ENCODE results near the gene ARHGEF39. TPM values are rescaled to one million over a fixed set of nuclear protein-coding genes. Genes with fewer than 3 reads are reported as not detected.

Gene ARHGEF39
- total RNA-seq, 1 donor from 2014 or later: 0.89 TPM

DNA sequence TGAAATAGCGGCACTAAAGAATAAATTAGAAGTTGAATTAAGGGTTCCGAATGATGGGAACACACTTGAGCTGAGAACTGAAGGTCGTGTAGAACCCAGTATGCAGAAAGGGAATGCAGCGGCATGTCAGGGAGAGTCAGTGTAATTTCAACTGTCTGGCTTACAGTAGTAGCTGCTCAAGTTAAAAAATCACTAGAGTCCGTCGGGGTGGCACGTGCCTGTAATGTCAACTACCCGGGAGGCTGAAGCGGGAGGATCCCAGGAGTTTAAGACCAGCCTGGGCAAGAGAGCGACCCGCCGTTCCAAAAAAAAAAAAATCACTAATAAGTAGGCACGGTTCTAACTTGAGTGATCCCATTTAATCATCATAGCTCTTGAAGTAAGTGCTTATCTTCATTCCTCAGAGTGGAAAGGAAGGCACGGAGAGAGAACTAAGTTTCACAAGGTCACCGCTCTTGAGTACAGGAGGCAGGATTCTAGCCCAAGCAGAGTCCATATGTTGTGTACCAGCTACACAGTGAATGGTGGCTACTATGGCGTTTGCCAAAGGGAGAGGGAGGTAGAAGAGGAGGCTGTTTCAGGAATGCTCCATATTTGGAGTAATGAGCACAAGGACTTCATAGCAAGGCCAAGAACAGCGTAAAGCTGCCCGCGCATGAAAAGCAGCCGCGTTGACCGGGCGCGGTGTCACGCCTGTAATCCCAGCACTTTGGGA, 8.0 kb downstream of the ARHGEF39 start:
- peak overlapping the region; percentile 88 for H3K4me3 Mint-ChIP-seq
- peaks cover 32% of the 10 kb centered on the region for H3K36me3 Mint-ChIP-seq (ENCODE audit: low read depth)
- H3K9me3 Mint-ChIP-seq: no peaks in the 10 kb centered on the region
- intact Hi-C loops (cut with micrococcal nuclease): loop anchor here (1.0 to 2.0 kb wide), 5 partner anchors 8 to 540 kb away; partner anchors contain the start of gene ARHGEF39
- CTCF ChIA-PET: interaction anchor here (1.0 to 12.0 kb wide), 10 partner anchors 10 to 100 kb away, joined by 3 to 127 read pairs (median 7); partner anchors contain the start of genes CD72, CREB3, TESK1 and TLN1
- no peak for TF ChIP-seq CTCF (IDR thresholded peaks at IDR 0.05)
- peaks cover 5% of the 10 kb centered on the region for H3K27me3 Mint-ChIP-seq
- peak overlapping the region; percentile 99 for H3K27ac Mint-ChIP-seq
- POLR2A ChIA-PET: interaction anchor here (0.6 to 18.0 kb wide), 17 partner anchors 8 to 172 kb away, joined by 3 to 549 read pairs (median 6); partner anchors contain the start of genes ARHGEF39, CD72, CREB3 and FAM221B
- peak; percentile 3 for ATAC-seq (ENCODE audit: low read depth)
- peaks cover 74% of the 10 kb centered on the region for H3K4me1 Mint-ChIP-seq
- no peak for DNase-seq

GRCh38 chr9:35656348-35656747, 8.6 kb downstream of the ARHGEF39 start:
- Mint-ChIP-seq H3K36me3 (ENCODE audit: low read depth) (peaks cover 29% of the 10 kb centered on the region), H3K27me3 (peaks cover 5% of the 10 kb centered on the region), H3K4me1 (peaks cover 76% of the 10 kb centered on the region), H3K4me3 (peak overlapping the region; percentile 88), H3K27ac (peak overlapping the region; percentile 99), H3K9me3 (no peaks in the 10 kb centered on the region)
- CTCF ChIA-PET: interaction anchor here (1.0 to 12.0 kb wide), 4 partner anchors 9 to 41 kb away, joined by 3 to 127 read pairs (median 38); partner anchors contain the start of gene CD72
- intact Hi-C loops (cut with micrococcal nuclease): loop anchor here (2.0 kb wide), 1 partner anchor 540 kb away; no protein-coding TSS in a partner anchor
- DNase-seq (no peak), ATAC-seq (ENCODE audit: low read depth) (no peak)
- POLR2A ChIA-PET: interaction anchor here (1.1 to 18.0 kb wide), 6 partner anchors 9 to 71 kb away, joined by 3 to 549 read pairs (median 27); partner anchors contain the start of genes ARHGEF39, CD72 and TESK1
- no peak for TF ChIP-seq CTCF (IDR thresholded peaks at IDR 0.05)

- ATAC-seq (ENCODE audit: low read depth): no peak
- Mint-ChIP-seq H3K4me1 (peaks cover 75% of the 10 kb centered on the region), H3K9me3 (no peaks in the 10 kb centered on the region), H3K4me3 (no peak overlapping the region), H3K27ac (peak overlapping the region; percentile 68), H3K27me3 (peaks cover 5% of the 10 kb centered on the region), H3K36me3 (ENCODE audit: low read depth) (peaks cover 4% of the 10 kb centered on the region)
- CTCF ChIA-PET: interaction anchor here (1.3 kb wide), 1 partner anchor 173 kb away, joined by 4 read pairs; no protein-coding TSS in a partner anchor
- DNase-seq: no peak
- no peak for TF ChIP-seq CTCF (IDR thresholded peaks at IDR 0.05)
- POLR2A ChIA-PET: interaction anchor here (0.6 to 18.0 kb wide), 5 partner anchors 10 to 104 kb away, joined by 3 to 549 read pairs (median 5); partner anchors contain the start of gene CD72
- intact Hi-C loops (cut with micrococcal nuclease): no loop called here
These were observed 11.4 kb downstream of the ARHGEF39 start for GRCh38 chr9:35653611-35654010.

- ATAC-seq (ENCODE audit: low read depth) (no peak), DNase-seq (no peak)
- H3K4me3 Mint-ChIP-seq: no peak overlapping the region
- intact Hi-C loops (cut with micrococcal nuclease): no loop called here
- peaks cover 2% of the 10 kb centered on the region for H3K36me3 Mint-ChIP-seq (ENCODE audit: low read depth)
- TF ChIP-seq CTCF (IDR thresholded peaks at IDR 0.05): no peak
- ChIA-PET POLR2A (interaction anchor here (0.7 to 18.0 kb wide), 3 partner anchors 9 to 66 kb away, joined by 3 to 549 read pairs (median 8); partner anchors contain the start of gene CD72), CTCF (no interaction called here)
- peak overlapping the region; percentile 53 for H3K27ac Mint-ChIP-seq
- peaks cover 3% of the 10 kb centered on the region for H3K27me3 Mint-ChIP-seq
- H3K4me1 Mint-ChIP-seq: peaks cover 80% of the 10 kb centered on the region
- no peaks in the 10 kb centered on the region for H3K9me3 Mint-ChIP-seq
These were observed 12.2 kb downstream of the ARHGEF39 start for GRCh38 chr9:35652829-35653209.
